Prostate gland (tissue), 2 donors: ENCODE measurements around the gene GPR137C.

Experiments
- POLR2AphosphoS5 ChIP-seq: sonication (generic); formaldehyde crosslinking; IDR thresholded peaks from one replicate; pipeline ENCODE4 v1.6.1; 2017; ENCODE audit warnings: antibody characterized with exemption
- TF ChIP-seq, protein P1 (sequence below), 4 experiments: fragments of 200-600 bp in 2 of 4; fragments of 450-650 bp in 2 of 4; sonication (generic) in 2 of 4; IDR thresholded peaks; 1 replicate in 3 of 4; 2 replicates in 1 of 4; pipeline ENCODE4 v1.5.1; 2016 to 2019; ENCODE audit warnings: antibody characterized with exemption in 4 of 4, mild to moderate bottlenecking in 2 of 4, moderate library complexity in 2 of 4

DNA sequence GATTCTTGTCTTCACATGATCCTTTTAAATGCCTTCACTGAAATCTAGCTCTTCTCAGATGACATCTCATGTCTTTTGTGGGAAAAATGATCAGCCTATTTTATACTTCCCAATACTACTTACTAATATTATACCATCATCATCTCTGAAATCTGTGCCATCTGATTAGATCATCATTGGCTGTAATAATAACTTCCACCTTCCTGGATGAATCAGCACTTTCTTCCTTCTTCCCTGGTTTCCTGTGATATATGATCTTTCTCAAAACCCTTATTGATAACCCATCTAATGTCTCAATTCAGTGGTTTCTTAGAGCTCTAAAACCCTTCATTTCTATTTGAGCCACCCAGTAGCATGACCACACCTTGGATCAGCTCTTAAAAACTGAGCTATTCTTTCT, 30.9 kb downstream of the GPR137C start:
- TF ChIP-seq, protein P1, sequence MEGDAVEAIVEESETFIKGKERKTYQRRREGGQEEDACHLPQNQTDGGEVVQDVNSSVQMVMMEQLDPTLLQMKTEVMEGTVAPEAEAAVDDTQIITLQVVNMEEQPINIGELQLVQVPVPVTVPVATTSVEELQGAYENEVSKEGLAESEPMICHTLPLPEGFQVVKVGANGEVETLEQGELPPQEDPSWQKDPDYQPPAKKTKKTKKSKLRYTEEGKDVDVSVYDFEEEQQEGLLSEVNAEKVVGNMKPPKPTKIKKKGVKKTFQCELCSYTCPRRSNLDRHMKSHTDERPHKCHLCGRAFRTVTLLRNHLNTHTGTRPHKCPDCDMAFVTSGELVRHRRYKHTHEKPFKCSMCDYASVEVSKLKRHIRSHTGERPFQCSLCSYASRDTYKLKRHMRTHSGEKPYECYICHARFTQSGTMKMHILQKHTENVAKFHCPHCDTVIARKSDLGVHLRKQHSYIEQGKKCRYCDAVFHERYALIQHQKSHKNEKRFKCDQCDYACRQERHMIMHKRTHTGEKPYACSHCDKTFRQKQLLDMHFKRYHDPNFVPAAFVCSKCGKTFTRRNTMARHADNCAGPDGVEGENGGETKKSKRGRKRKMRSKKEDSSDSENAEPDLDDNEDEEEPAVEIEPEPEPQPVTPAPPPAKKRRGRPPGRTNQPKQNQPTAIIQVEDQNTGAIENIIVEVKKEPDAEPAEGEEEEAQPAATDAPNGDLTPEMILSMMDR (IDR thresholded peaks at IDR 0.05): no peak
- no peak for TF ChIP-seq POLR2AphosphoS5
